ENCODE results near the gene SEZ6L.

Gene SEZ6L

DNA sequence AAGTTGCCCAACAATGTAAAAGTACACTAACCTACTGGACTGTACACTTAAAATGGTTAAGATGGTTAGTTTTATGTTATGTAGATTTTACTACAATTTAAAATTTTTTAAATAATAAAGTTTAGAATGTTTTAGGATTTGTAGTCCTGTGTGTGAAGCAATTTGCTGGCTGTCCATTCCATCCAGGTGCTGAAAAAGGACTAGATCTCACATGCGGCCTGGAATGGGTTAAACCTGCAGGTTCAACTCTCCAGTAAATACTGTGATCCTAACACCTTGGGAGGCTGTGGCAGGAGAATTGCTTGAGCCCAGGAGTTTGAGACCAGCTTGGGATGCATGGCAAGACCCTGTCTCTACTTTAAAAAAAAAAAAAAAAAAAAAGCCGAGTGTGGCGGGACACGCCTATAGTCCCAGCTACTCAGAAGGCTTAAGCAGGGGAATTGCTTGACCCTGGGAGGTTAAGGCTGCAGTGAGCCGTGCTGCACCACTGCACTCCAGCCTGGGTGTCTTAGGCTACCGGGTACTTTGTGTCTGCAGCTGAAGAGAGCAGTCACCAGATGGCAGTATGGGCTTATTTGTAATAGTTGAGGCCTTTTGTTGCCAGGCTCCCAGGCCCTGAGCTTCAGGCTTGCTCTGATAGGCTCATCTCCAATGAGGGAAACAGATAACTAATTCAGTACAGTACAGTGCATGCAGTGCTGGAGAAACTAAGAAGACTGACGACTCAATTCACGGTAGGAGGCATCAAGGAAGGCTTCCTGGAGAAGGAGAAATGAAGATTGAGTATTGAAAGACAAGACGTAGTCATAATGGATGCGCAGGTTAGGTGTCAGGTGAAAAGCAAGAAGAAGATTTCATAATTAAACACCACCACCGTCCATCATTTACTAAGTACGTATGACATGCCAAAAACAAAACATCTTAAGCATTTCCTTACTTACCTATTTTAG, 195.1 kb downstream of the SEZ6L start:
- H3K27ac ChIP-seq = no peak overlapping the region
- no peak overlapping the region for H3K4me3 ChIP-seq

DNA sequence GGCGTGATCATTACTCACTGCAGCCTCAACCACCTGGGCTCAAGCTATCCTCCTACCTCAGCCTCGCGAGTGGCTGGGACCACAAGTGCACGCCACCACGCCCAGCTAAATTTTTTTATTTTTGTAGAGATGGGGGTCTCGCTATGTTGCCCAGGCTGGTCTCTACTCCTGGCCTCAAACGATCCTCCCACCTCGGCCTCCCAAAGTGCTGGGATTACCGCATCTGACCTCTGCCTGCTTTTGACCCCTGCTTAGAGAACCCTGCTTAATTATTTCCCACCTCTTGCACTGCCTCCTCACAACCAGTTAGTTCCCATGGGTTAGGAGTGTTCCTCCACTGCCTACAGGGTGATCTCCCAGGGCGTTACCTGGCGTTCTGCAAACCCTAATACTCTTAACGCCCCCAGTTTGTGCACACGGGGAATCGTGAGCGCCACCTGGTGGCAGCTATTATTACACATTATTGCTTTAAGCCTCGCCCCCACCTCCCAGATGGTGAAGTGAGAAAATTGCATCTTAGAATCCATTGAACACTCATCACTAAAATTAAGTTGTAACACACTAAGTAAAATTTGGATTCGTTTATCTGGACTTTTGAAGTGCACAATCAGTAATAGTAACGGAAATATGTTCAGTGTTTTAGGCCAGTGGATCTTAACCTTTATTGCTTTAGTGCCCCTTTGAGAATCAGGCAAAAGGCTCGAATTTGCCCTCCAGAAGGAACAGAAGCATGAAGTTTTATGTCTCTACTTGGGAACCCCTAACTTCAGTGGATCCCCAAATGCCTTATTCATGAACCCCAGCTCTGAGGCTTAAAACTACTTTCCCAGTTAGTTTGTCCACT, 198.4 kb downstream of the SEZ6L start:
- H3K27ac ChIP-seq = no peak overlapping the region
- H3K4me3 ChIP-seq = no peak overlapping the region

- H3K27ac ChIP-seq = no peak overlapping the region
- no peak overlapping the region for H3K4me3 ChIP-seq
These were observed 203.6 kb downstream of the SEZ6L start for GRCh38 chr22:26372890-26373289.

DNA sequence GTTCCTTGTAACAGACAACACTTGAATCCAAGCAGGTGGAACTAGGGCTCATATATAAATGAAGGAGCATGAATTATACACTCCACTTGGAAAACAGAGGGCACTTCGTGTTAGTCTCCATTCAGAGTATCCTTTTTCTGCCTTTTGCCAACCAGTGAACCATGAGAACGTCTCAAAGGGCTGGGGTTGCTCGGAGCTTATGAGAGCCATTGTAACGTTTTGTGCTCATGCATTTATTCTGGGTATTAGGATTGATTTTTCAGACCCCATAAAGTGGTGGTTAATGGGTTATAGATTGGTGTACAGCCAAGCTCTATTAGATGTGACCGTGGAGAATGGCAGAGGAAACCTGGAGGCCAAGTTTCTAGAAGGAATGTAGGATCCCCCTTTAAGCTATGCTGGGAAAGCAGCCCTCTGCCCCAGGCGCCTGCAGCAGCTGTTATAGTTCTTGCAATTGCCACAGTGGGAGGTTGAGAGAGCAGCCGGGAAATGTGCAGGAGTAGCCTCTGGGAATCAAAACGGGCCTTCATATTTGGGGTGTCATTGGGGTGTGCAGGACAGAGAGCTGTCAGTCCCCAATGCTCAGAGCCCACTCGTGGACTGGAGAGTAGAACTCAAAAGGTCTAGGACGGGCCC, 205.2 kb downstream of the SEZ6L start:
- Histone ChIP-seq H3K4me3 (no peak overlapping the region), H3K27ac (no peak overlapping the region)

GRCh38 chr22:26377170-26377830, 208.0 kb downstream of the SEZ6L start:
- H3K4me3 ChIP-seq = no peak overlapping the region

DNA sequence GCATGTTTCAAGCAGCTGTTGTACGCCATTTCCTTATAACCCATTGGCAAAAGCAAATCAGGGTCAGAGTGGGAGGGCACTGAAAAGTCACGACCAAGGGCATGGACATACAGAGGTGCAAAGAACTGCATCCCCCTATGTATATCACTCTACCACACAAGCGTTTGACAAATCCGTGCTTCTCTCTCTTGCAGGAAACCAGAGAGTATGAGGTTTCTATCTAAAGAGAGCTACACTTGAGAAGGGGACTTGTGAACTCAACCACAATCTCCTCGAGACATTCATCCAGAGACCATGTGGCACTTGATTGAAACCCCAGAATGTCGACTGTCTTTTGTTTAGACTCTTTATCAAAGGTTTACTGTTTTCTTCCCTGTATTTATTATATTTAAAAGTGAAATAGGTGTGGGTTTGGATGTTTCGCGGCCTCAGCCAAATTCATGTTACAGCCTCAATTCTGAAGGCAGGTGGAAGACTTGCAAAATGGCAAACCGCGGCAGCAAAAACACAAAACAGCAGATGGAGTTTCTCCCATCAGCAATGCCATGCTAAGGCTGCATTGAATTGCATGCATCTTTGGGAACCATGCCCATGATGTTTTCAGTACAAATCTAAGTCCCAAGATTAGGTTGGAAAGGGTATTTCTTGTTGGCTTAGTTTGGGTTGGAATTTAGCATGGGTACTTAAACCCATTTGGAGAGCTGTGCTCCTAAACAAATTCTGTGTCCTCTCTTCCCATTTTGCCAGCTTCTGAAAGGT, 211.0 kb downstream of the SEZ6L start:
- H3K4me3 ChIP-seq = no peak overlapping the region
- no peak overlapping the region for H3K27ac ChIP-seq

More at GRCh38 chr22:26377170-26377830, 208.0 kb downstream of the SEZ6L start:
- no peak overlapping the region for H3K27ac ChIP-seq

- H3K27ac ChIP-seq = no peak overlapping the region
- no peak overlapping the region for H3K4me3 ChIP-seq
These were observed 213.5 kb downstream of the SEZ6L start for GRCh38 chr22:26382782-26383181.

- no peak overlapping the region for H3K4me3 ChIP-seq
- no peak overlapping the region for H3K27ac ChIP-seq
These were observed 214.8 kb downstream of the SEZ6L start for GRCh38 chr22:26383968-26384556.

DNA sequence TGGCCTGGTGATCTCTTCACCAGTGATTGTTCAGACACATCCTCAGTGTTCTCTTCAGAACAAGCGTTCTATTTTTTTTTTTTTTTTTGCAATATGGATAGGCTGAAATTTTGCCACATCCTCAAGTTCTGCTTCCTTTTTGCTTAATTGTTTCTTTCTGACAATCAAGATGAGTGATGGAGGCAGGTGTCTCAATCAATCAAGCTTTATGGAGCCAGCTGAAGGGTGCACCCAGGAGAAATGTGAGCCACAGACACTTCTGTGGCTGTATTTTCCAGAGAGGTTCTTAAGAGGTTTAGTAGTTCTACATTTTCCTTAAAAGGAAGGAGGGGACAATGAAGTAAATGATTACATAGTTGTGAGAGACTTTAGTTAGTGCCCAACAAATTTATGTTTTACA, 215.9 kb downstream of the SEZ6L start:
- Histone ChIP-seq H3K4me3 (no peak overlapping the region), H3K27ac (no peak overlapping the region)

GRCh38 chr22:26389125-26389524, 219.9 kb downstream of the SEZ6L start:
- Histone ChIP-seq H3K4me3 (no peak overlapping the region), H3K27ac (no peak overlapping the region)

DNA sequence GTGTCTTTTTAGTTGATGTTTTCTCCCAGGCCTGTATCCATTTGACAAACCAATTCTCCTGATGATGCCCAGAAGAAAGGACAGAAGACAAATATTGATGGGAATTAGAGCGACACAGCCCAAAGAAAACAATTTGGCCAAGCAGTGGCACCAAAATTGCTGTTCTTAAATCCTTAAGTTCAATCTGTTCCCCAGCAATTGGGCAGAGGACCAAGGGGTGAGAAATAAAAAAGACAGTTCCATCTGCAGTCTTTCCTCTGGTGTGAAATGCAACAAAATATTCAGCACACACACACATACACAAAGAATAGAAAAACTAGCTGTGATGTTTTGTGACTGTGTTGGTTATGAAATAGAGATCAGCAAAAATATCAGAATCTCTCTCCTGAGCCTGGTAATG, 221.8 kb downstream of the SEZ6L start:
- no peak overlapping the region for H3K4me3 ChIP-seq
- no peak overlapping the region for H3K27ac ChIP-seq

DNA sequence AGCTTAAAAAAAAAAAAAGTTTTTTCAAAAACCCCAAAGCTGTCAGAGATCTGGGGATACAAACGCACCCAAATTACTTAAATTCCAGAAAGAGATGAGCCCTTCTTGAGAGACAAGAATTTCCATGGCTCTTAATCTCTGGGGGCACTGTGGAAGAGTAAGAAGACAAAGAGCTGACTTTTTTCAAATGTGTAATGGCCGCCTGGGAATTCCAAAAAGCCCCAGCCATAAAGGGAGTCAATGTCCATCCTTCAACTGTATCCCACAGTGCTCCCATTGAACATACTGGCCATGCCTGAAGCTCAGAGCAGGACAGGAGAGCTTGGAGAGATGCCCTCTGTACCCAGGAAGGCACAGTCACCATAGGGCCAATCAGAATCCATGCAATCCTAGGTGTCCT, 222.4 kb downstream of the SEZ6L start:
- Histone ChIP-seq H3K27ac (no peak overlapping the region), H3K4me3 (no peak overlapping the region)

DNA sequence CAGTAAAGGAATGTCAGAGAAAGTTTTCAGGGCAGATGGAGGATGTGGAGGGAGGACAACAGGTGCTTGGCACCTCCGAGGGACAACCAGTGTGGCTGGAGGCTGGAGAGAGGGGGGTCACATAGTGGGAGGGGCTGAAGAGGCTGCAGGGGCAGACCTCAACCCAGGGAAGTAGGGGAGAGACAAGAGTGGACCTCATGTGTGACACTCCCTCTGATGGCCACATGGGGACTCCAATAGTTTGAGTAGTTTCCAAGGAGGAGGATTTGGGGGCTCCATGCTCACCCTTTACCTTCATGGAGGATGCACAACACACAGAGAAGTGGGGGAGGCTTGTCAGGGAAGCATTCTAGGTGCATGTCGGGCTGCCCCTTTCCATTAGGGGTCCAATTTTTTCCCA, 224.7 kb downstream of the SEZ6L start:
- H3K27ac ChIP-seq = no peak overlapping the region
- H3K4me3 ChIP-seq = no peak overlapping the region

- no peak overlapping the region for H3K27ac ChIP-seq
- H3K4me3 ChIP-seq = no peak overlapping the region
These were observed 225.5 kb downstream of the SEZ6L start for GRCh38 chr22:26394777-26395176.

DNA sequence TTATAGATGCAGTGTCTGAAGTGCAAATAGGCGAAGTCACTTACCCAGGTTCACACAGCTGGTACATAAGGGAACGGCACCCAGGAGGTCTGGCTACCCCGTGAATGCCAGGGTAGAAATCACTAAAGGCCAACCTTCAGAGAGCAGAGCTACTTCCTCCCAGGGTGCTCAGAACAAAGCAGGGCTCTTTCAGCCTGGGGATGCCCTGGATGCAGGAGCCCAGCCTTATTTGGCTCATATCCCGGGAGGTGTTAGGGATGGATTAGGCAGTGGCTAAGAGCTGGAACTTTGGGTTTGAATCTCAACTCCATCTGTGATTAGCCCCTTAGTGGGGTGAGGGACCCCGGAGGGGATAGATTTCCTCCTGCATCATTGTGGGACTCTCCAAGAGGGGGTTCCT, 226.7 kb downstream of the SEZ6L start:
- Histone ChIP-seq H3K27ac (no peak overlapping the region), H3K4me3 (no peak overlapping the region)

GRCh38 chr22:26398741-26399153, 229.5 kb downstream of the SEZ6L start:
- no peak overlapping the region for H3K27ac ChIP-seq
- H3K4me3 ChIP-seq = no peak overlapping the region

GRCh38 chr22:26399289-26399688, 230.0 kb downstream of the SEZ6L start:
- Histone ChIP-seq H3K4me3 (no peak overlapping the region), H3K27ac (no peak overlapping the region)

- Histone ChIP-seq H3K27ac (no peak overlapping the region), H3K4me3 (no peak overlapping the region)
These were observed 232.5 kb downstream of the SEZ6L start for GRCh38 chr22:26401726-26402125.
